Neural progenitor cell (in vitro differentiated cells): ENCODE measurements around the gene GUCY1A2.

Source experiments
- CTCF ChIP-seq: fragments of 200-600 bp; sonication (generic); IDR thresholded peaks from 2 replicates; pipeline ENCODE4 v1.5.1; 2017; ENCODE audit warnings: antibody characterized with exemption, mild to moderate bottlenecking
- EZH2 ChIP-seq: fragments of 200-600 bp; sonication (generic); IDR thresholded peaks from 2 replicates; pipeline ENCODE4 v1.6.1; 2017; ENCODE audit warnings: antibody characterized with exemption, mild to moderate bottlenecking, moderate library complexity

- TF ChIP-seq EZH2 (no peak), CTCF (no peak)
These were observed 178.1 kb downstream of the GUCY1A2 start for GRCh38 chr11:106840146-106840545.
